ENCODE data around the gene CENPO. TPM values are rescaled to one million over a fixed set of nuclear protein-coding genes. Genes with fewer than 3 reads are reported as not detected.

CENPO gene
- 3.7 TPM for total RNA-seq

DNA sequence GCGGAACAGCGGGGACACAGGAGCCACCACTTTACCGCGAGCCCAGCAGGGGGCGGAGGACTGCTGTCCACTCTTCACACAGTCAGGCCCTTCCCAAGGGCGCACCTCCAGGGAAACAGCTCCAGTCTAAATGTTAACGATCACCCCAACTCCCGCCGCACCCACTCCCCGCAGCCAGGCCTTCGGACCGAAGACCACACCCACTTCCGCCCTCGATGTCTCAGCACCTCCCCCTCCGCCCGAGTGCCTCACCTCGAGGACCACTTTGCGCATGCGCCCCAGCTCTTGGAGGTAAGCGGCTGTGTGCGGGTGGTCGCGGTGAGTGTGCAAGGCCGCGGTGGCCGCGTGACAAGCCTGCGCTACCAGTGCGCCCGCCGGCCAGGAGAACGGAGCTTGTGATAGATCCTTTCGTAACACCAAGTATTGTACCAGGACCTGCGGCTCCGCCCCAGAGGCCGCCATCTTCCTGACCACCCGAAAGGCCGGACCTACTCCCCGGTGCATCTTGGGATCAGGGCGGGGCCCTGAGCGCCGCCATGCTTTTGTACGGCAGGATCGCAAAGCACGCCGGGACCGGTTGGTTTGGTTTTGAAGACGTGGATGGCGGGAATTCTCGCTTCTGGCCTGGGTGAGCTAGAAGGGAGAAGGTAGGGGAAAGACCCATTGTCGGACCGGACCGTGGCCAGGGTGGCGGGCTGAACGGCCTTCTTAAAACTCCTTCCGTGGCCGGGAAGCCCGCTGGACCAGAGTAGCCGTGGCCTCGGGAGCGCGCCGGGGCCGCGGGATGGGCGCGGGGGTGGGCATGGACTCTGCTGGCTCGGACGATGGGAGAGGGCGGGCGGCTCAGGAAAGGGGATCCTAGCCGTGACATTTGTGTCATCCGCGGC is at the start of gene CENPO, which contains the start of gene PTRHD1:
TSS of gene CENPO (plus strand) at position 552 of the 887 bp plus-strand sequence. CDS start 495 bp downstream, outside the sequence.
TSS of gene PTRHD1 (minus strand) at position 518 of the 887 bp plus-strand sequence. CDS start at position 504, 14 bp downstream.
- intact Hi-C loops (cut with DNase I) = no loop called here
- ATAC-seq (peak; percentile 99), DNase-seq (ENCODE audit: low spot score) (peak; percentile 96)

- intact Hi-C loops (cut with DNase I) = no loop called here
- ATAC-seq (no peak), DNase-seq (ENCODE audit: low spot score) (no peak)
Measured at GRCh38 chr2:24743924-24744323, 49.3 kb upstream of the CENPO start.

- DNase-seq (ENCODE audit: low spot score) (no peak), ATAC-seq (no peak)
- intact Hi-C loops (cut with DNase I) = no loop called here
Measured at GRCh38 chr2:24744356-24744755, 48.9 kb upstream of the CENPO start.

- DNase-seq (ENCODE audit: low spot score) = no peak
- no peak for ATAC-seq
- intact Hi-C loops (cut with DNase I) = no loop called here
Measured at GRCh38 chr2:24745825-24746224, 47.4 kb upstream of the CENPO start.

DNA sequence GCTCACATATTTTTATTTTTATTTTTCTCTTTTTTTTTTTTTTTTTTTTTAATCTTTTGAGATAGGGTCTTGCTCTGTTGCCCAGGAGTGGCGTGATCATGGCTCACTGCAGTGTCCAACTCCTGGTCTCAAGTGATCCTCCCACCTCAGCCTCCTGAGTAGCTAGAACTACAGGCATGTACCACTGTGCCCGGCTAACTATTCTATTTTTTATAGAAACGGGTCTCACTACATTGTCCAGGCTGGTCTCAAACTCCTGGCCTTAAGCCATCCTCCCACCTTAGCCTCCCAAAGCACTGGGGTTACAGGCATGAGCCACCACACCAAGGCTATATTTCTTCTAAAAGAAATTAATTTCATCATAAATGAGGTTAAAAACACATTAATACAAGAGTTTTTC is 45.9 kb upstream of the CENPO start:
- no peak for DNase-seq (ENCODE audit: low spot score)
- intact Hi-C loops (cut with DNase I) = no loop called here
- no peak for ATAC-seq

DNA sequence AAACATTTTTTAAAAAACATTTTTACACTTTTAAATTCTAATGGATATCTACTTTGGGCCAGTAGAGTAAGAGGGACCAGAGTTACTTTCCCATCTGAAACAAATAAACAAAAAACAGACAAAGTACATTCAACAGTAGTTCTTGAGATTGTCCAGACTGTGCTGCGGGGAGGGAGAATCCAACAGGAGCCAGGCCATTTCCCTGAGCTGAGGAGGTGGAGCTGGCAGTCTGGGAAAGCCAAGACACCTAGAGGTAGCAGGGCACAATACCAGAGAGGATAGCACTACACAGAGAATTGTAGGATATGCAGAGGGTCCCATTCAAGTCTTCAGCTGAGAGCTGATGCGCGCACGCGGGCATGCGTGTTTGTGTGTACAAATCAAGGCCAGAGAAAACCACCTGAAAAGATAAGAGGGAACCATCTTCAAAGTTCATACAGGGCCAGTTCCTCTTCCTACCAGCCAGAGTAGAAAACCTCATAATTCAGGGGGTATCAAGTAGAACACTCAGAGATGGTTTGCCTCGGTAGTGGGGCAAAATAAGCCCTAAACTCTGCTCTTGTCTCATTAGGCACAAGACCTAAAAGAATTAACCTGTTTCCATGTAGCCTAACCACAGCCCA is 44.0 kb upstream of the CENPO start:
- intact Hi-C loops (cut with DNase I) = no loop called here
- DNase-seq (ENCODE audit: low spot score) = no peak
- no peak for ATAC-seq

DNA sequence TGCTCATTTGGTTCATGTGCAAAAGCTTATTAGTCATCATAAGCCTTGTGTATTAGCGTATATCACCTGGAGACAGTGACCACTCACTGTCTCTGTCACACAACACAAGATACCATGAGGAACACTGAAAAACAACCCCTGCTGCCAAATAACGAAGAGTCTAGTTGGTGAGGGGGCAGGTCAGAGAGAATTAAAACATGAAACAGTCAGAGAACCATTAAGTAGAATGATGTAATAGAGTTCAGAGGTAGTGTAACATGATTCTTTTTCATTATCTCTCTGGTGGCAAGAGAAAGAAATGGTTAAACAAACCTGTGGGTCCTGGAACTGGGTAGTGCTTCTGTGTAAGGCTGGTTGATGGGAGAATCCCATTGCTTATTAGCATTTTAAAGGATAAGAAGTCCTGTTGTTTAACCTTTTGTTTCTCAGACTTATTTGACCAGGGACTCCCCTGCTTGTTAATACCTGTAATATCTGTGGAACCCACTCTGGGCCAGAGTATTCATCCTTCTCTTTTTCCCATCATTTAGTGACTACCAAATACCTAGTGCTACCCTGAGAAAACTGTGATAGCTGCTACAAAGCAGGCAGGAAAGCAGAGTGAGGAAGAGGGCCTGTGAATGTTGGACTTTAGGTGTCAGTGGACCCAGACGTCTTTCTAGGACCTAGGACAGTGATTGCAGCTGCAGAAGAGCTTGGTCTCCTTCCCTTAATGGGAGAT is 38.1 kb upstream of the CENPO start:
- DNase-seq (ENCODE audit: low spot score) = no peak
- intact Hi-C loops (cut with DNase I) = no loop called here
- ATAC-seq = no peak

DNA sequence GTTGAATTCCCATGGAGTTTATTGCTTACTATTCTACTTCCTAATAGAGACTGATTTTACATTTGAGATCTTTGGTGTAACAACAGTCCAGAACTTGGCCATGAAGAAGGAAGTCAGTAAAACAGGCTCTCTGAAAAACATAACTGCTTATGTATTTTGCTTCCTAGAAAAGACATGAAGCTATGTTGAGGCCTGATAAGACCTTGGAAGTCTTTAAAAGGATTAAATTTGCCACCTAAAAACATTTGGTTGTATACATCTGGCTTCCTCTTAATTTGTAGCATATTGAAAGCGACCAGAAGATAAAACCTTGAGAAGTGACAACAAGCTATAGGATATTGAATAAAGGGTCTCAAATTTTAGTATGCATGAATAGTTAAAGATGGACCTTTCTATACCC is 36.4 kb upstream of the CENPO start:
- intact Hi-C loops (cut with DNase I) = no loop called here
- no peak for DNase-seq (ENCODE audit: low spot score)
- ATAC-seq = no peak

- no peak for DNase-seq (ENCODE audit: low spot score)
- no peak for ATAC-seq
- intact Hi-C loops (cut with DNase I) = no loop called here
Measured at GRCh38 chr2:24761866-24762265, 31.4 kb upstream of the CENPO start.

- intact Hi-C loops (cut with DNase I) = no loop called here
- no peak for DNase-seq (ENCODE audit: low spot score)
- ATAC-seq = no peak
Measured at GRCh38 chr2:24762518-24762917, 30.7 kb upstream of the CENPO start.

GRCh38 chr2:24763843-24764242 is 29.4 kb upstream of the CENPO start:
- ATAC-seq (no peak), DNase-seq (ENCODE audit: low spot score) (no peak)
- intact Hi-C loops (cut with DNase I) = no loop called here

DNA sequence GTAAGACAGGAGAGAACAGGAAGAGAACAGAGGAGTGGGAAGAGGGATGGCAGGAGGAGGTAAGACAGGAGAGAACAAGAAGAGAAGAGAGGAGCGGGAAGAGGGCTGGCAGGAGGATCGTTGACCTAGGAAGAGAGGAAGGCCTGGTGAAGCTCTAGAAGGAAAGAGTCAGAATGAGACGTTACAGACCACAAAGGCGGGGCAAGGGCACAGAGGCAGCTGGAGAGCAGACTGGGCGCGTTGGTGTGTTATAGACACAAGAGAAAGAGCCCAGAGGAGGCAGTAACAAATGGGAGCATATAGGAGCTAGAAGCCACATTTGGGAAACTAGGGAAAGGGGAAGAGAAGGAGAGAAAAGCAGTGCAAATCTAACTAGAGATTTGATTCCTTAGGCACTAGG is 26.6 kb upstream of the CENPO start:
- ATAC-seq (no peak), DNase-seq (ENCODE audit: low spot score) (no peak)
- intact Hi-C loops (cut with DNase I) = no loop called here

- ATAC-seq (no peak), DNase-seq (ENCODE audit: low spot score) (no peak)
- intact Hi-C loops (cut with DNase I) = no loop called here
Measured at GRCh38 chr2:24768013-24768412, 25.2 kb upstream of the CENPO start.

DNA sequence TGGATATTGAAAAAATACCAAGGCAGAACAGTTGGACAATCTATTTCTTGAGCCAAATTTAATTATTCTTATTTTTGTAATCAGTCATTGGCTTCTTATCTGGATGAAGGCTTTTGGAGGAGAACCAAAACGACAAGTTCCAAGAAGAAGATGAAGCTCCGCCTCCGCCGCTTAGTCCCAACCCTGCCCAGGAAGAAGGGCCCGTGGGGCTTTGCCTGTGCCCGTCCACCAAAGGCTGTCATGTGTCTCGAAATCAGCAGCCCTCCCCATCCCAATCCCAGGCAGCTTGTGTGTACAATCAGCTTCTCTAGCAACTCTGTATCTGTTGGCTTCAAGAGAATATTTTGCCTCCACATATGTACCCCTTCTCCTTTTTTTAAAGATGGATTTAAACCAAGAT is 24.6 kb upstream of the CENPO start:
- intact Hi-C loops (cut with DNase I) = no loop called here
- DNase-seq (ENCODE audit: low spot score) (peak; percentile 72), ATAC-seq (peak; percentile 81)

GRCh38 chr2:24771061-24771460 is 22.2 kb upstream of the CENPO start:
- DNase-seq (ENCODE audit: low spot score) (no peak), ATAC-seq (no peak)
- intact Hi-C loops (cut with DNase I) = no loop called here

DNA sequence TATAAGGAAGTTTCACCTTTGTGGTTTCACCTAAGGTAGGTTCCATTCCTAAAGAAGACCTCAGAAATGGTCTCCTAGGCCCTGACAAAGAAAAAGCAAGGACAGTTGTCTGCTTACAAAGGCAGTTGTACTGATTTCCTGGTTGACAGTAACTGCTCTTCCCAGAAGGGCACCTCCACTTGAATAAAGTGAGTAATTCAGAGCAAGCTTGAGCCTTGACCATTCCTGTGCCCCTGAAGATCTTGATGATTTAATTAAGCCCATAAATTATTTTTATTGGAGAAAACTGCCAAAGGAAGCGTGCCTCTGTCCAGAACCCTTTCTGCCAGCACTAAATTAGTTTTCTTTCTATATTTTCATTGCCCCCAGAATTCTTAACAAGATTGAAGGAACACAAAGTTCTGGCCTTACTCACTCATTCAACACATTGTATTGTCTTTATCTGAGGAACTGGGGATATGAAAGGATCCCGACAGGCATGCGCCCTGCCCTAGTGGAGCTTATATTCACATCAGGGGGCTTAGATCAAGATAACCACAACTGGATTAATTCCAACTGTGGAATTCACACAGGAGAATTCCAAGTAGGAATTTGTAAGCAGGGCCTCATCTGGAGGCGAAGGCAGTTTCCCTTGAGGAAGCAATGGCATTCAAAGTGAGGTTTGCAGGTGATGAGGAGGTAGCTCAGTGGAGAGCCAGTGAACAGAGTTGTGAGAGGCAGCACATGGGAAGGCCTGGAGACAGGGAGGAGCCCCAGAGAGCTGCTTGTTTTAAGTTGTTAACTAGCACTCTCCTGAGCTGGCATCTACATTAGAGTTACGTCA is 21.2 kb upstream of the CENPO start:
- intact Hi-C loops (cut with DNase I) = no loop called here
- no peak for DNase-seq (ENCODE audit: low spot score)
- ATAC-seq = no peak

DNA sequence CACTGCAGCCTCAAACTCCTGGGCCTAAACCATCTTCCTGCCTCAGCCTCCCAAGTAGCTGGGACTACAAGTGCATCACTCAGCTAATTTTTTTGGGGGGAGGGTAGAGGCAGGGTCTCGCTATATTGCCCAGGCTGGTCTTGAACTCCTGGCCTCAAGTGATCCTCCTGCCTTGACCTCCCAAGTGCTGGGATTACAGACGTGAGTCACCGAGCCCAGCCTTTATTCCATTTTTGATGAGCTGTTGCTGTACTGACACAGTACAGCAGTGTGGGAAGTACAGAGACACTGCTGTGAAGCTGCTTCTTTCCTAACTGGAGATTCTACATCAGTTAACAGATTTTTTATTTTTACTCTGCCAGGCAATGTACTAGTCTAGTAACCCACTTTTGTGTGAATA is 18.9 kb upstream of the CENPO start:
- intact Hi-C loops (cut with DNase I) = no loop called here
- no peak for DNase-seq (ENCODE audit: low spot score)

DNA sequence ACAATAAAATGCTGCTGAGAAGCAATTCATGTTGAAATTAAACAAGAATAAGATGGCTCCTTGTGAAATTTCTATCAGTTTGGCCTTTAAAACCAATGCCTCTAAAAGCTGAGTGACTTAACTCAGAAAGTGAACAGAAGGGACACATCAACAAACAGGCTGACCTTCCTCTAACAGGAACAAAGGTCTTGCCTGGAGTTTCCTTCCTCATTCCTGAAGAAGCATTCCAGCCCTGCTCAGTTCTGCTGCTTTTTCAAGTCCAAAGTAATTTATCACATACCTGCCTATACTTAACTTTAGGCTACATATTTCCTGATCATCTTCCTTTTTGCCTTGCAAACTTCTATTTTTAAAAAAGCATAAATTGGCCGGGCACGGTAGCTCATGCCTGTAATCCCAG is 14.1 kb upstream of the CENPO start:
- DNase-seq (ENCODE audit: low spot score) (no peak), ATAC-seq (no peak)
- intact Hi-C loops (cut with DNase I) = no loop called here

More for the DNA sequence above, 18.9 kb upstream of the CENPO start:
- ATAC-seq = no peak

GRCh38 chr2:24783641-24784040 is 9.6 kb upstream of the CENPO start:
- intact Hi-C loops (cut with DNase I) = no loop called here
- DNase-seq (ENCODE audit: low spot score) = no peak
- ATAC-seq = no peak
